GM18520 (cell line): ENCODE measurements around the gene UCP1.

Experiments
- ATAC-seq: cut with Tn5 transposase; IDR thresholded peaks from one replicate; pipeline ENCODE4 v1.9.1; 2021; ENCODE audit not compliant: unreplicated experiment

The UCP1 gene

GRCh38 chr4:140568507-140569306 is at the start of gene UCP1:
TSS of gene UCP1 (minus strand) at chr4:140568961. CDS start at chr4:140568729, 232 bp downstream.
- ATAC-seq: no peak

GRCh38 chr4:140617499-140618248 is 48.9 kb upstream of the UCP1 start:
- no peak for ATAC-seq

GRCh38 chr4:140615451-140615850 is 46.7 kb upstream of the UCP1 start:
- no peak for ATAC-seq

GRCh38 chr4:140612357-140612756 is 43.6 kb upstream of the UCP1 start:
- ATAC-seq: no peak

- ATAC-seq: no peak
These were observed 43.1 kb upstream of the UCP1 start for GRCh38 chr4:140611854-140612253.

- peak; percentile 74 for ATAC-seq
These were observed 41.0 kb upstream of the UCP1 start for GRCh38 chr4:140609548-140610425.

- ATAC-seq: no peak
These were observed 39.1 kb upstream of the UCP1 start for GRCh38 chr4:140607852-140608251.

GRCh38 chr4:140604544-140604943 is 35.8 kb upstream of the UCP1 start:
- no peak for ATAC-seq

- ATAC-seq: no peak
These were observed 34.5 kb upstream of the UCP1 start for GRCh38 chr4:140603286-140603685.

- ATAC-seq: no peak
These were observed 34.0 kb upstream of the UCP1 start for GRCh38 chr4:140602714-140603113.

GRCh38 chr4:140600408-140600807 is 31.6 kb upstream of the UCP1 start:
- no peak for ATAC-seq

GRCh38 chr4:140595065-140595464 is 26.3 kb upstream of the UCP1 start:
- no peak for ATAC-seq

- no peak for ATAC-seq
These were observed 15.7 kb upstream of the UCP1 start for GRCh38 chr4:140584439-140584838.

GRCh38 chr4:140581078-140581477 is 12.3 kb upstream of the UCP1 start:
- no peak for ATAC-seq

- no peak for ATAC-seq
These were observed 10.5 kb upstream of the UCP1 start for GRCh38 chr4:140579278-140579677.

GRCh38 chr4:140575489-140575888 is 6.7 kb upstream of the UCP1 start:
- ATAC-seq: no peak

GRCh38 chr4:140571620-140572019 is 2.9 kb upstream of the UCP1 start:
- no peak for ATAC-seq

GRCh38 chr4:140569307-140569638 is 512 bp upstream of the UCP1 start:
- no peak for ATAC-seq

GRCh38 chr4:140559696-140560095 is 9.1 kb downstream of the UCP1 start:
- no peak for ATAC-seq

GRCh38 chr4:140557831-140558435 is 10.8 kb downstream of the UCP1 start:
- ATAC-seq: no peak
